Endometrial microvascular endothelial cells (primary cell): ENCODE results near the gene GNPTG. TPM values are rescaled to one million over a fixed set of nuclear protein-coding genes. Genes with fewer than 3 reads are reported as not detected.

Experiments used
- in situ Hi-C: cut with HindIII; loops from 2 replicates; pipeline ENCODE4 v1.10.0; 2017; ENCODE audit warnings: low sequenced_read_pairs, low pct_unique_long_range_greater_than_20kb; ENCODE audit errors: inconsistent ontology term
- total RNA-seq: library from RNA; depleted of rRNA; stranded (reverse); fragments of >200 nt; gene quantifications from one replicate; pipeline ENCODE4 v1.2.3, GENCODE V29; 2015; ENCODE audit errors: inconsistent ontology term

Gene GNPTG
- 53.3 TPM for total RNA-seq

DNA sequence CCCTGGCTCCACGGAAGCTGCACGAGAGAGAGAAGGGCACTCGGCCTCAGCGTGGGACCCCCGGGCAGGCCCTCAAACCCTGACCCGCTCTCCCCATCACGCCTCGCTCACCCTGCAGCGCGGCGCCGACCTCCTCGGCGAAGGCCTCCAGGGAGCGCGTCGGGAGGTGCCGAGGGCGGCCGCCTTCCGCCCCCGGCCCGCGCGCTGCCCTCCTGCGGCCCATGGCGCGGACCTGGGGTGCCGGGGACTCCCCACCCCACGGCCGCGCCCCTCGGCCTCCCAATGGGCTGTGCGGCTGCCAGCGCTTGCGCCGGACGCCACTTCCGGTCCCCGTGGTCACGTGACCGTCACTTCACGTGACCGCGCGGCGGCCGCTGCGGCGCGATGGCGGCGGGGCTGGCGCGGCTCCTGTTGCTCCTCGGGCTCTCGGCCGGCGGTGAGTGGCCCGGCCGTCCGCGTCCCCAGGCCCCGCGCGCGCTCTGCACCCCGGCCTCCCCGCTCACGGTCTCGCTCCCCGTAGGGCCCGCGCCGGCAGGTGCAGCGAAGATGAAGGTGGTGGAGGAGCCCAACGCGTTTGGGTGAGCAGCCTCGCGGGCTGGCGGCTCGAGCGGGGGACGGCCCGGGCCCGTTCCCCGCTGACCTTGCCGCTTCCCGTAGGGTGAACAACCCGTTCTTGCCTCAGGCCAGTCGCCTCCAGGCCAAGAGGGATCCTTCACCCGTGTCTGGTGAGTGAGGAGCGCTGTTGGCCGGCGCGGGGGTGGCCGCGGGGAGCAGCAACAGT lies at the start of gene GNPTG, which contains the start of gene TSR3:
GNPTG (plus strand) TSS at position 350 of the 781 bp plus-strand sequence; CDS start at position 385, 35 bp downstream.
TSR3 (minus strand) TSS at position 297 of the 781 bp plus-strand sequence; CDS start at position 223, 74 bp downstream.
- in situ Hi-C loops, result no loop called here

DNA sequence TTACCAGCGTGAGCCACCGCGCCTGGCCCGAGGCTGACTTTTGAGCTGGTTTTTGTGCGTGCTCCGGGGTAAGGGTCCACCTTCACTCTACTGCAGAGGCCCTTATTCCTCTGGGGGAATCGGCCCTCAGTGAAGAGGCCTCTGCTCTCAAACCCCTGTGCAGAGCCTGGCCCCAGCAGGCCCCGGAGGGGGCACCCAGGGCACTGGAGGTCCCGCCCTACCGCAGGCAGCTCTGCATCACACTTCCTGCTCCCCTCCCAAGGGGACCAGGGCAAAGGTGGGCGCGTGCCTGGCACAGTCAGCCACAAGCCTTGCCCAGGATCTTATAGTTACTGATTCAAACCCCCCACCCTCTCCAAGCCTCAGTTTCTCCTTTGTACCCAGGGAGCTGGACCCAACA lies 45.9 kb upstream of the GNPTG start:
- in situ Hi-C loops, result no loop called here

DNA sequence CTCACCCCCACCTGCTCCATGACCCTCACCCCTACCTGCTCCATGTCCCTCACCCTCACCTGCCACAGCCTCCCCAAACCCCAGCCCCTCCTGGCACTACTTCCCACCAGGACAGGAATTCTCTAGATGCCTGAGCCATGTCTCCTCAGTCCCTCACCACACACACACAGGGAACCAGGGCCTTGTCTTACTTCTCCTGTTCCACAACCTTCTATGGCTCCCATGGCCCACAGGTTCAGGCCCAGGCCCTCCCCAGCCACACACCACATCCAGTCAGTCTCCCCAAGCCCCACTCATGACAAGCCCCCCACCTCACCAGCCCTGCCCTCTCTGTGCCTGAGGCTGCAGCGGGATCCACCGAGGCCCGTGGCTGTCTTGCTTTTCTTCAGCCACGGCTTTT lies 45.4 kb upstream of the GNPTG start:
- in situ Hi-C loops, result no loop called here

DNA sequence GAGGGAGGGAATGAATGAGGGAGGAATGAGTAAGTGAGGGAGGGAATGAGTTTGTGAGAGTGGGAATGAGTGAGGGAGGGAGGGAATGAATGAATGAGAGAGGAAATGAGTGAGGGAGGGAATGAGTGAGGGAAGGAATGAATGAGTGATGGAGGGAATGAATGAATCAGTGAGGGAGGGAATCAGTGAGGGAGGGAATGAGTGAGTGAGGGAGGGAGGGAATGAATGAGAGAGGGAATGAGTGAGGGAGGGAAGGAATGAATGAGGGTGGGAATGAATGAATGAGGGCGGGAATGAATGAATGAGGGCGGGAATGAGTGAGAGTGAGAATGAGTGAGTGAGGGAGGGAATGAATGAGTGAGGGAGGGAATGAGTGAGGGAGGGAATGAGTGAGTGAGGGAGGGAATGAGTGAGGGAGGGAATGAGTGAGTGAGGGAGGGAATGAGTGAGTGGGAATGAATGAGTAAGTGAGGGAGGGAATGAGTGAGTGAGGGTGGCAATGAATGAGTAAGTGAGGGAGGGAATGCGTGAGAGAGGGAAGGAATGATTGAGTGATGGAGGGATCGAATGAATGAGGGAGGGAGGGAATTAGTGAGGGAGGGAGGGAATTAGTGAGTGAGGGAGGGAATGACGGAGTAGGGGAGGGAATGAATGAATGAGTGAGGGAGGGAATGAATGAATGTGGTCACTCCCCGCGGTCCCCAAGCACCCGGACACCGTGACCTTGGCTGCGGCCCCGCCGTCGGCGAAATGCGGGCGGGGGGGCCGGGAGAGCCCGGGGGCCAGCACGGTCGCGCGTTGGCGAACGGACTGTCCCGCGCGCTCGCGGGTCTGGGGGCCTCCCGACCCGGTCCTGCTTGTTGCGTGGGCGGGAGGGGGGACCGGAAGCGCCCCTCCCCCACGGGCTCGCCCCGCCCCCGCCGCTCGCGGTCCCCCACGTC lies 43.4 kb upstream of the GNPTG start:
- in situ Hi-C loops, result no loop called here

DNA sequence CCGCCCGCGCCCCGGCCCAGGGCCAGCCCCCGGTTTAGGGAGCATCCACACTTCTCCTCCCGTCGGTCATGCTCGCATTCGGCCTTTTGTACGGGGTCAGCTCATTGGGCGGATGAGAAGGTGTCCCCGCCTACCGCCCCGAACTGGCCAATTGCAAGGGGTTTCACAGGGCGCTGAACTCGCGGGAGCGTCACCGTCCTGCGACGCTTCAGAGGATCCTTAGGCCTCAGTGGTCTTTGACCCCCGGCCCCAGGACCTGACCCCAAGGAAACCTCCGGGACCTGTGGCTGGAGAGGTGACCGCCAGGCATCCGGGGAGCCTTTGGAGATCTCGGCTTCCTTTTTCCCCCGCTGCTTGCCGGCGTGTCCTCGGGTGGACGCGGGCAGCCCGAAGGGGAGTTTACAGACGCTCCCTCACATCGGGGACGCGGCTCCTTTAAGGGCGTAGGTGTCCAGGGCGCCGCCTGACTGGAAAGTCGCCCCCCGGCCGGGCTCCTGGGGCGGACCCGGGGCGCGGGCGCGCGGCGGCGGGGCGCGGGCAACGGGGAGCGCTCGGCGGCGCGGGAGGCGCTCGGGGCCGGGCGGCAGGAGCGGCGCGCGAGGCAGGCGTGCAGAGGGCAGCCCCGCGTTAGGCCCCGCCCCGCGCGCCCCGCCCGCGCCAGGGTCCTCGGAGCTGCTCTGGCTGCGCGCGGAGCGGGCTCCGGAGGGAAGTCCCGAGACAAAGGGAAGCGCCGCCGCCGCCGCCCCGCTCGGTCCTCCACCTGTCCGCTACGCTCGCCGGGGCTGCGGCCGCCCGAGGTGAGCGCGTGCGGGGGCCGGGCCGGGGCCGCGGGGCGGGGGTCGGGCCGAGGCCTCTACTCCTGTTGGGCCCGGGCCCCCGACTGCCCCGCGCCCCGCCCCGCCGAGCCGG lies 42.5 kb upstream of the GNPTG start, which contains the start of gene UBE2I:
UBE2I (plus strand) TSS at position 660 of the 909 bp plus-strand sequence. CDS start 4,395 bp downstream, outside the sequence.
- in situ Hi-C loops, result no loop called here

DNA sequence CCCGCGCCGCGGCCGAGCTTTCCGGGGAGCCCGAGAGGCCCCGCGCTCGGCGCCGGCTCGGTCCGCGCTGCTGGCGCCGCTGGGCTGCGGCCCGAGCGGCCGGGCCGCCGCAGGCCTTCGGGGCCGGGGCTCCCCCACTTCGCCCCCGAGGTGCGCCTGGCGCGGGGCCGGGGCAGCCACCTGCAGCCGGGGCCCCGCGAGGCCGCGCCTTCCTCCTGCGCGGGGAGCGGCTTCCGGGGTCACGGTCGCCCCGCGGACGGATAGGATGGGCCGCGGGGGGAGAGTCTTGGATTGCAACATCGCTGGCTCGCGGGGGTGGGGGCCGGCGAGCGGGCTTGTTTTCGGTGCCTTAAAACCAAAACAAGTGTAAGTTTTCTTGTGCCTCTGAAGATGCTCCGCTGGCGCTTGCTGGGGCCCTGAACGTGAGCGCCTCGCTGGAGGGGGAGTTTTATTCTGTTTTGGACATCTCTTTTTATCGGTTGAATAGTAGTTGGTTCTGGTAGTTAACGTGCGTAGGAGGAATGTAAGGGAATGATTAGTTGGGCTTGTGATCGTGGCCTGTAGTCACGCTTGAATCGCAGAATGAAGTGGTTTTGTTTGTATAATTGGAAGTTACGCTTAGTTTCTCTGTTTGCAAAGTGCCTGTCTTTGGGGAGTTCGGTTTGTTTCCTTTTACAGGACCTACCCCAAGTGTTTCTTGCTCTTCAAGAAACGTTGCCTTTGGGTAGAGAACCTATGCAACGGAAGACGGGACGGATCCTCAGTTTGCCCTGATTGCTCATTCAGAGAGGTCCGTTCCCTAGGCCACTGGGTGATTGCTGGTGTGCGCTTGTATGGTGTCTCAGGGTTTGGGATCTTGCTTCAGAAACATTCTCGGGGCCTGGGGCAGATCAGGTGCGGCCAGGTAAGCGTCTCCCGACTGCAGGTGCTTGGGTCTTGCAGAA lies 41.6 kb upstream of the GNPTG start:
- in situ Hi-C loops, result no loop called here

DNA sequence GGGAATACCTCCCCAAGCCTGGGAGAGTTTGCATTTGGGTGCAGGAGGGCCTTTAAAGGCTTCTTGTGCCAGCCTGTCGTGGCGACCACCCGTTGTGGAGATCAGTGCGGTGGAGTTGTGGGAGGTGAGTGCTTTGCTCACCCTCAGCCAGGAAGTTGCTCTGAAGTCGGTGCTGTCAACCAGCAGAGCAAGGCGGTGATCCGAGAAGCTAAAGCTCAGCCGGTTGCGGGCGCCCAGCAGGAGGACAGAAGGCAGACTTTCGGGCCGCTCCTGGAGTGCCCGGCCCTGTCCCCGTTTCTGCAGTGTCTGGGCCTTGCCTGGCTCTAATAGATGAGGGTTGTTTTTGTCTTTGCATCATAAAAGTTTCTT lies 40.9 kb upstream of the GNPTG start:
- in situ Hi-C loops, result no loop called here

DNA sequence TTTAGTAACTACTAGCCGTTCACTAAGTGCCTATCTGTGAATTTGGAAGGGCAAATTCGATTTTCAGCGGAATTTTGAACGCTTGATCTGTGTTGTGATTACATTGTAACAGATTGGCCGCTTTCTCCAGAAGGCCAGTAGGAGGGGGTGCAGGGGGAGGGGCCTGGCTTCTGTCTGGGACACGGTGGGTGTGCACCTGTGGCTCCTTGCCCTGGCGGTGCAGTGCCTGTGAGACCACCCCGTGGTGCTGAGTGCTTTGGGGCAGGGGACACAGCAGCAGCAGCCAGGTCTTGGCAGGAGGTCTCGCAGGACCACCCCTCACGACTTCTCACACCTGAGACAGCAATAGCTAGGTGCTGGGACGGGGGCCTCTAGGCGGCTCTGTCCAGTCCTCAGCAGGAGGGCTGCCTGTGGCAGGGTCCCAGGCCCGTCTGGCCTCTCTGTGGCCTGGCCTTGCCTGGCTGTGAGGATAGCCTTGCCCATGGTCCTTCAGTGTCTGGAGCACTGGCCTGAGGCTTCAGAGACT lies 40.5 kb upstream of the GNPTG start:
- in situ Hi-C loops, result no loop called here

DNA sequence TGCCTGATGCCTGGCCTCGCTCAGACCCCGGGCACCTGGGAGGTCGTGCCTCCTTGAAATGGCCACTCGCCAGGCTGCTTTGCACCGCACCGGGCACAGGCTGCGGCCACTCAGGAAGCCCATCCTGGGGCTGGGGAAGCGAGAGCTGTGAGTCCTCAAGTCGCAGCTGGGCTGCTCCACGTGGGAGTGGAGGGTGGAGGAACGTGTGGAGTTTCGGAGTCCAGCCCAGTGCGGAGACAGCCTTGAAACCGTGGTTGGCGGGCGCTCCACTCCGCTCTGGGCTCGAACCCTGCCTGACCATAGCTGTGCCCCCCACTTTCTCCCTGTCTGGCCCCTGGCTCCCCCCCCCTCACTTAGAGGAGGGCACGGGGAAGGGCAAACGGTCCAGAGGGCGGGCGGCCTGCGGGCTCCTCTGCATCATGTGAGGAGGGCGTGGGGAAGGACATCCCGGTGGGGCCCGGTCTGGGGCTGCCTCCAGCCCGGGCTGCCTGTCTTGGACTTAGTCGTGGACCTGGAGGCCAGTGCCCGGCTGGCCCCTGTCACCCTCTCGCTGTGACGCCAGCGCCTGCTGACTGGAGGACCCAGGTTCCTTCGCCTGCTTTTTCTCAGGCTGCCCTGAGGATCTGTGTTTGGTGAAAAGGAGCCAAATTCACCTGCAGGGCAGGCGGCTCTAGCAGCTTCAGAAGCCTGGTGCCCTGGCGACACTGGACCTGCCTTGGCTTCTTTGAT lies 39.8 kb upstream of the GNPTG start:
- in situ Hi-C loops, result no loop called here

DNA sequence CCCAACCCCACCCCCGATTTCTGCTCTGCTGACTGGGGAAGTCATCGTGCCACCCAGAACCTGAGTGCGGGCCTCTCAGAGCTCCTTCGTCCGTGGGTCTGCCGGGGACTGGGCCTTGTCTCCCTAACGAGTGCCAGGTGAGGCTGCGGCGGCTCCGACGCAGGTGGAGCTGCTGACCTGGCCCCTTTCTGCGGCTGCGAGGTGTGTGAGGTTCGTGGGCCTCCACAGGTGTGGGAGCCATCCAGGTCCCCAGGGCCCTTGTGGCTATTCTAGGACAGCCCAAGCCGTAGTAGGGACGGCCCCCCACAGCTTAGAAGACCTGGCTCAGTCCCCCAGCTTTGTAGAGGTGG lies 39.3 kb upstream of the GNPTG start:
- in situ Hi-C loops, result no loop called here

DNA sequence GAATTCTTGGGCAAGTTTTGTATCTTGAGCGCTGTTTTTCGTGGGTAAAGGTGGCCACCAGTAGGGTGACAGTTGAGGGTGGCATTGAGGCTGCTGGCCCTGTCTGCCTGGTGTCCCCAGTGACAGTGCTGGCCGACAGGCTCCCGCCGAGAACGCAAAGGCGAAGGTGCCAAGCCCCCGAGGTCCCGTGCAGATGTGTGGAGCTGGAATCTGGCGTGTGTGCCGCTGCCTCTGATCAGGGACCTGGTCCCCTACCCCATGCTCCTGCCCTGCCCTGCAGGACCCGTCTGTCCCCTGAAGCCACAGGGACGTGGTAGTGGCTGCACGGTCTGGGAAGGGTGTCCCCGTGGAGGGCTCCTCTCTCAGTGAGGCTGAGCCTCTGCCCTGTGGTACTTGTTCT lies 38.8 kb upstream of the GNPTG start:
- in situ Hi-C loops, result no loop called here

DNA sequence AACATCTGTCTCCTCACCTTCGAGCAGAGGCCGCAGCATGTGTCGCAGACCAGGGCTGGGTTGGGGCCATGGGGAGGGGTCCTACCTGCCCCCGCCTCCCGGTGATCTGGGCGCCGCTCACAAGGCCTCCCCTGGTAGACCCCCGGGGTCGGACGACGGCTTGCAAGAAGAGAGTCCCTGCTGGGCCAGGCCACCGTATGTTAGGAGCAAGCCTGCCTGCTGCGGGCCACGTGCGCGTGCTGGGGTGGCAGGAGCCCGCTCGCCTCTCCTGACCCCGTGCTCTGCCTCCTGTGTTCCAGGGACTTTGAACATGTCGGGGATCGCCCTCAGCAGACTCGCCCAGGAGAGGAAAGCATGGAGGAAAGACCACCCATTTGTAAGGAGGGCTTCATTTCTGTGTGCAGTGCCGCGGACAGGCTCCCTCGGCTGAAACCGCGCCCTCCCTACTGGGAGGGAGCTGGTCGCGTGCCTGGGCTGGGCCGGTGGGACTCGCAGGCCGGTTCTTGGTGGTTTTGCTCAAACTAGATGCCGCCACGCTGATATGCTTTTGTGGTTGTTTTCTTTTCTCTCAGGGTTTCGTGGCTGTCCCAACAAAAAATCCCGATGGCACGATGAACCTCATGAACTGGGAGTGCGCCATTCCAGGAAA lies 37.9 kb upstream of the GNPTG start:
- in situ Hi-C loops, result no loop called here

DNA sequence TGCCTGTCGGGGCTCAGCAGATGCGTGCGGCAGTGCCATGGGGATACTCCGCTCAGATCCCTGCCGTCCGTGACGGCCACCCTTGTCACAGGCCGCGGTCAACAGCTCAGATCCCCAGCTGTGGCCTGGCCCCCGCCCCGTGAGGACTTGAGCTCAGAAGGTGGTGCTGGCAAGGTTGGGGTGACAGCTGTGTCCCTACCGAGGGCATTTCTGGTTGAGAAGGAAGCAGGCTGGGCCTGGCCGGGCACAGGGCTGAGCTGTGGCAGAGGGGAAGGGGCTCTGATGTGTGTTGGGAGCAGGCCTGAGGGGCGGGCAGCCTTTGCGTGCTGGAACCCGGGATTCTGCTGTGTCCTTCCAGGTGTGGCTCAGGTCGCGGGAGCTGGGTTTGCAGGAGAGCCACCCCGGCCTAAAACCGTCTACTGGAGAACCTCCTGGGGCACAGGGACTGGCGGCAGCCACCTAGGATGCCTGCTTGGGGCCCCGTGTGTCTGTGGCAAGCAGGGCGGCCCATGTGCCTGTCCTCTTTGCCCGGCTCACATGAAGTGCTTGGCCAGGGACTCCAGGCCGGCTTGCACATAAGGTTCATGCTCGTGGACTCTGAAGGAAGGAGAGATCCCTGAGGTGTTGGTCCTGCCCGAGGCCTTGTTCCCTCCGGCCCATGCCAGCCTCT lies 37.2 kb upstream of the GNPTG start:
- in situ Hi-C loops, result no loop called here

DNA sequence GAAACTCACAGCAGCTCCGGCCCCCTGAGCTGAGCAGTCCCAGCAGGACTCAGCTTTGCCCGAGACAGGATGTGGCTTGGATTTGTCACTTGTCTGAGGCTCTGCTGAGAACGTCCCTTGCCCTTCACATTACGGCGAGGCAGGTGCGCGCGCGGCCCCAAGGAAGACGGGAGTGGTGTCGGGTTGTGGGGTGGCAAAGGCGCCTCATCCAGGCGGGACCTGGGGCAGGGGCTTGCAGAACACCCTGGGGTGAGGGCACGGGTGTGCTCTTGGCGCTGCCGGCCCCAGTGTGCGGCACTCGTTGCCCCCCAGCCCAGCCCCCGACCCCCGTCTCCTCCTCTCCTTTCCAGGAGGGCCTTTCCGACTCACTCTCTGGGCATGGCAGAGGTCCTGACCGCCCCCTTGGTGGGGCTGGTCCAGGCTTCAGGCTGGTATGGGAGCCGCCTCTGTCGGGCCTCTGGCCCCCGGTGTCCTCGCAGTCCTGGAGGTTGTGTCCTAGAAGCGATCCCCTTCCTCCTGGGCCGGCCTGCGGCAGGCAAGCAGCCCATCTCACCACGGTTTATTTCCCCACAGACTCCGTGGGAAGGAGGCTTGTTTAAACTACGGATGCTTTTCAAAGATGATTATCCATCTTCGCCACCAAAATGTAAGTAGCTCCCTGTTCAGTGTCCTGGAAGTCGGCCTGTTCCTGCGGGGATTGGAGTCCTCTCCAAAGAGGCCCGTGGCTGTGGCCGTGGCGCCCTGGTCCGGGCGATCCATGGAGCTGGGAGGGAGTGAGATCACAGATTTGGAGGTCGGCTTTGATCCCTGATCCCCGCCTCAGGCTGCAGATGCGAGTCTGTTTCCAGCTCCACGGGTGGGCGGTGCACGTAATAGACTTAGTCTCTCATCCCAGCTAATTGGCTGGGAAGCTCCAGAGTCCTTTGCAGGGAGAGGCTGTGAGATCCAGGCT lies 36.4 kb upstream of the GNPTG start:
- in situ Hi-C loops, result no loop called here

DNA sequence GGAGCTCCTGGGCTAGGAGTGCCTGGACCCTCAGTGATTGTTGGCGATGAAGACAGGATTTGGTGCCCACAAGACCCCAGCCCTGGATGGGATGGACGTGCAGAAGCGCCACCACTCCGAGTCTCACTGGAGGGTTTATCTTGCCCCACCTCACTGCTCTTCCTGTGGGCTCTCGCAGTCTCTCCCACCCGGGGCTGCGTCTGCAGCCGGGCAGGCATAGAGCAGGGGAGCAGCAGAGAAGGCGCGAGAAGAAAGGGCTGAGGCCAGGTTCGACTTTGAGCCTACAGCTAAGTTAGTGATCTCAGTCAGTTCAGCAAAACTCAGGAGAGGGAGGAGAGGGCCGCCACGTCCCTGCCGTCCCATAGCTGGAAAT lies 35.7 kb upstream of the GNPTG start:
- in situ Hi-C loops, result no loop called here
